Liver (tissue), 9 donors: ENCODE measurements around the gene PPP2R2C. TPM values are rescaled to one million over a fixed set of nuclear protein-coding genes. Genes with fewer than 3 reads are reported as not detected.

ENCODE experiments used
- DNase-seq: peaks from one replicate; pipeline ENCODE4 v3.0.0-alpha.2; 2017; ENCODE audit warnings: low spot score
- H3K27ac ChIP-seq, 2 donors: one replicate each; pipeline ENCODE4 v1.7.0; 2013; ENCODE audit warnings: inconsistent platforms in 2 of 2, low read length in 2 of 2, control low read depth in 1 of 2, low read depth in 1 of 2, mild to moderate bottlenecking in 1 of 2
- H3K27me3 ChIP-seq, 4 donors: one replicate each; pipeline versions ENCODE4 v1.6.1 to v1.7.0; 2013; ENCODE audit warnings: low read length in 3 of 4, inconsistent platforms in 1 of 4, mild to moderate bottlenecking in 1 of 4, moderate library complexity in 1 of 4; ENCODE audit not compliant: control insufficient read depth in 4 of 4, insufficient read depth in 4 of 4
- H3K36me3 ChIP-seq, 4 donors: one replicate each; pipeline versions ENCODE4 v1.6.1 to v1.7.0; 2013; ENCODE audit warnings: low read length in 3 of 4, mild to moderate bottlenecking in 3 of 4, low read depth in 1 of 4, moderate library complexity in 1 of 4; ENCODE audit not compliant: control insufficient read depth in 4 of 4, insufficient read depth in 3 of 4
- H3K4me1 ChIP-seq, 4 donors: one replicate each; pipeline versions ENCODE4 v1.6.1 to v1.7.0; 2013; ENCODE audit warnings: low read length in 3 of 4, mild to moderate bottlenecking in 3 of 4, moderate library complexity in 1 of 4; ENCODE audit not compliant: control insufficient read depth in 4 of 4, insufficient read depth in 4 of 4
- H3K4me3 ChIP-seq, 3 donors: one replicate each; pipeline versions ENCODE4 v1.6.1 to v1.7.0; 2013; ENCODE audit warnings: low read length in 3 of 3, control low read depth in 1 of 3, low read depth in 1 of 3, mild to moderate bottlenecking in 1 of 3
- H3K9ac ChIP-seq, 2 donors: one replicate each; pipeline ENCODE4 v1.7.0; 2013; ENCODE audit warnings: low read length in 2 of 2, mild to moderate bottlenecking in 2 of 2, moderate library complexity in 2 of 2, control low read depth in 1 of 2, low read depth in 1 of 2
- H3K9me3 ChIP-seq, 4 donors: one replicate each; pipeline versions ENCODE4 v1.6.1 to v1.7.0; 2013; ENCODE audit warnings: low read length in 3 of 4; ENCODE audit not compliant: control insufficient read depth in 4 of 4
- EGR1 ChIP-seq, 2 donors: IDR thresholded peaks; 2 replicates each; pipeline ENCODE4 v1.6.1; 2016 to 2018; ENCODE audit warnings: antibody characterized with exemption in 2 of 2, low read depth in 2 of 2
- FOXA1 ChIP-seq: IDR thresholded peaks from 2 replicates; pipeline ENCODE4 v1.6.1; 2016; ENCODE audit warnings: antibody characterized with exemption
- GABPA ChIP-seq, 2 donors: IDR thresholded peaks in 1 of 2; conservative IDR thresholded peaks in 1 of 2; 2 replicates each; pipeline ENCODE4 v1.6.1; 2016; ENCODE audit warnings: antibody characterized with exemption in 2 of 2, mild to moderate bottlenecking in 1 of 2, moderate library complexity in 1 of 2
- HNF4A ChIP-seq, 2 donors: conservative IDR thresholded peaks; 2 replicates each; pipeline ENCODE4 v1.6.1; 2016; ENCODE audit warnings: antibody characterized with exemption in 2 of 2, mild to moderate bottlenecking in 2 of 2
- HNF4G ChIP-seq: IDR thresholded peaks from 2 replicates; pipeline ENCODE4 v1.6.1; 2016; ENCODE audit warnings: antibody characterized with exemption
- JUND ChIP-seq, 2 donors: IDR thresholded peaks; 2 replicates each; pipeline ENCODE4 v1.6.1; 2016; ENCODE audit warnings: antibody characterized with exemption in 2 of 2
- NR2F2 ChIP-seq: IDR thresholded peaks from 2 replicates; pipeline ENCODE4 v1.6.1; 2016; ENCODE audit warnings: antibody characterized with exemption
- RAD21 ChIP-seq, 2 donors: IDR thresholded peaks; 2 replicates each; pipeline ENCODE4 v1.6.1; 2016; ENCODE audit warnings: antibody characterized with exemption in 2 of 2, mild to moderate bottlenecking in 2 of 2
- RXRA ChIP-seq, 2 donors: IDR thresholded peaks; 2 replicates each; pipeline ENCODE4 v1.6.1; 2017 to 2018; ENCODE audit warnings: antibody characterized with exemption in 2 of 2, mild to moderate bottlenecking in 1 of 2
- SP1 ChIP-seq: IDR thresholded peaks from 2 replicates; pipeline ENCODE4 v1.6.1; 2018; ENCODE audit warnings: antibody characterized with exemption, mild to moderate bottlenecking
- TAF1 ChIP-seq: conservative IDR thresholded peaks from 2 replicates; pipeline ENCODE4 v1.6.1; 2016; ENCODE audit warnings: antibody characterized with exemption, mild to moderate bottlenecking
- WGBS: extraction: QIAGEN DNeasy Blood & Tissue Kit; methylation state at CpG from one replicate; pipeline ENCODE4 v1.1.7; 2013; 5-methylcytosine and 5-hydroxymethylcytosine counted together
- polyA plus RNA-seq, 2 donors: library from polyadenylated mRNA; stranded (reverse) in 1 of 2; unstranded in 1 of 2; fragments of 200-250 nt in 1 of 2; fragments of >200 nt in 1 of 2; fragmentation: Nextera tagmentation in 1 of 2; extraction: Ambion mirVana in 1 of 2; gene quantifications; one replicate each; pipeline versions ENCODE4 v1.2.1 to v1.2.3, GENCODE V29; 2013 to 2015
- total RNA-seq, 2 donors: library from RNA; depleted of rRNA; stranded (reverse); fragments of >200 nt; gene quantifications; one replicate each; pipeline ENCODE4 v1.2.3, GENCODE V29; 2014
- TF ChIP-seq, protein P1 (sequence below): IDR thresholded peaks from 2 replicates; pipeline ENCODE4 v1.6.1; 2016; ENCODE audit warnings: antibody characterized with exemption, mild to moderate bottlenecking
- TF ChIP-seq, protein P2 (sequence below): IDR thresholded peaks from 2 replicates; pipeline ENCODE4 v1.6.1; 2016; ENCODE audit warnings: antibody characterized with exemption
- TF ChIP-seq, protein P3 (sequence below): fragments of 150-350 bp; IDR thresholded peaks from 2 replicates; pipeline ENCODE4 v1.5.1; 2017; ENCODE audit warnings: improper control_type of control experiment, low read depth, low read length; ENCODE audit not compliant: missing input control
- TF ChIP-seq, protein P4 (sequence below): IDR thresholded peaks from 2 replicates; pipeline ENCODE4 v1.6.1; 2016; ENCODE audit warnings: antibody characterized with exemption
- donor health status: healthy.
- donor health status: healthy.
- donor health status: healthy.
- donor health status: healthy.
- donor health status: healthy.

PPP2R2C gene
- total and polyA plus RNA-seq, 4 donors = under 0.01 to 0.01 TPM; not detected in 2

DNA sequence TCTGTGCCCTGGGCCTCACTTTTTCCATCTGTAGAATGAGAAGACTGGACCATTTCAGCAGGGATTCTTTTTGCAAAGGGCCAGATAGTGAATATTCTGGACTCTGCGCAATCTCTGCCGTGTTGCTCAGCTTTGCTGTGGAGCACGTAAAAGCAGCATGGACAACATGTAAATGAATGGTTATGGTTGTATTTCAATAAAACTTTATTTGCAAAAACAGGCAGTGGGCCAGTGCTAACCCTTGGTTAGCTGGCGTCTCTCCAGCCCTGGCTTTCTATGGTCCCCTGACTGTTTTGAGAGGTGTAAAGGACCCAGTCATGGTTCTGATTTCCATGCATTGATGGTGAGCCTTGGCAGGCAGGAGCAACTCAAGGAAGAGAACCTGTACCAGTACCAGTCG is 184.1 kb downstream of the PPP2R2C start (continued):
- TF ChIP-seq EGR1 (IDR thresholded peaks at IDR 0.05; ENCODE audit: low read depth in 2 of 2) (no peak), RAD21 (IDR thresholded peaks at IDR 0.05) (no peak), FOXA1 (no peak), SP1 (no peak), RXRA (IDR thresholded peaks at IDR 0.05) (no peak)

DNA sequence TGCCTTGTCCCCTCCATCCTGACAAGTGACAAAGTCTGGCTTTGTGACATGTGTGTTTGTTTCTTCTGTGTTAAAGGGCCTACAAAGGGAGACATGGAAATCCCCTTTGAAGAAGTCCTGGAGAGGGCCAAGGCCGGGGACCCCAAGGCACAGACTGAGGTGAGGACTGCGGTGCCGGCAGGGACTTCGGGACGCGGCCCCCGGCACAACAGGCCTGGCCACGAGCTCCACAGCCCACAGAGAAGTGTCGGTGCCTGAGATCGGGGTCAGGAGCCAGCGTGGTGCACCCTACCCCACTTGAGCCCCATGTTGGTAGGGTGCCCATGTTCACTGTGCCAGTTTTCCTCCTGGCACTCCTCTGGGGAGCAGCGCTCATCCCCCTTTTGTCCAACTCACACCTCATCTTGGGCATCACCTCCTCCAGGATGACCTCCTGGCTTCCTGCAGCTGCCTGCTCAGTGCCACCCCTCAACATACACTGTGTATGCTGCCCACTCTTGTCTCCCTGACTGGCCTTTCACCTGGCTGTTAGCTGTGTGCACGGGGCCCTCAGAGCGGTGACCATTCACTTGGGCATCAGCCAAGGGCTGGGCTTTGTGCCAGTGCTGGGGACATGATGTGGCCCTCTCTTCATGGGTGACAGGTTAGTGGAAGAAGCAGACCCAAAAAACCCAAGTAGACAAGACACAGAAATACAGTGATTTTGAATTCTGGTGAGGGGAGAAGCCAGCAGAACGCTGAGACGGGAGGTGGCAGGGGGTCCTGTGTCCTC is 185.2 kb downstream of the PPP2R2C start:
- Histone ChIP-seq H3K36me3 (peaks cover 0 to 29% (median 3%) of the 10 kb centered on the region in 4 donors), H3K4me1 (no peaks in the 10 kb centered on the region), H3K27ac (no peak overlapping the region), H3K9ac (no peak overlapping the region), H3K27me3 (no peaks in the 10 kb centered on the region), H3K9me3 (no peaks in the 10 kb centered on the region), H3K4me3 (no peak overlapping the region)
- DNase-seq = no peak
- TF ChIP-seq HNF4G (no peak), TAF1 (no peak), RXRA (IDR thresholded peaks at IDR 0.05) (no peak), EGR1 (IDR thresholded peaks at IDR 0.05; ENCODE audit: low read depth in 2 of 2) (no peak), FOXA1 (no peak), HNF4A (conservative IDR thresholded peaks at IDR 0.05) (no peak), JUND (IDR thresholded peaks at IDR 0.05) (no peak), SP1 (no peak), NR2F2 (no peak), RAD21 (IDR thresholded peaks at IDR 0.05) (no peak), GABPA (IDR thresholded peaks at IDR 0.05 in 1 of 2, conservative IDR thresholded peaks at IDR 0.05 in 1 of 2) (no peak)
- TF ChIP-seq, protein P1, sequence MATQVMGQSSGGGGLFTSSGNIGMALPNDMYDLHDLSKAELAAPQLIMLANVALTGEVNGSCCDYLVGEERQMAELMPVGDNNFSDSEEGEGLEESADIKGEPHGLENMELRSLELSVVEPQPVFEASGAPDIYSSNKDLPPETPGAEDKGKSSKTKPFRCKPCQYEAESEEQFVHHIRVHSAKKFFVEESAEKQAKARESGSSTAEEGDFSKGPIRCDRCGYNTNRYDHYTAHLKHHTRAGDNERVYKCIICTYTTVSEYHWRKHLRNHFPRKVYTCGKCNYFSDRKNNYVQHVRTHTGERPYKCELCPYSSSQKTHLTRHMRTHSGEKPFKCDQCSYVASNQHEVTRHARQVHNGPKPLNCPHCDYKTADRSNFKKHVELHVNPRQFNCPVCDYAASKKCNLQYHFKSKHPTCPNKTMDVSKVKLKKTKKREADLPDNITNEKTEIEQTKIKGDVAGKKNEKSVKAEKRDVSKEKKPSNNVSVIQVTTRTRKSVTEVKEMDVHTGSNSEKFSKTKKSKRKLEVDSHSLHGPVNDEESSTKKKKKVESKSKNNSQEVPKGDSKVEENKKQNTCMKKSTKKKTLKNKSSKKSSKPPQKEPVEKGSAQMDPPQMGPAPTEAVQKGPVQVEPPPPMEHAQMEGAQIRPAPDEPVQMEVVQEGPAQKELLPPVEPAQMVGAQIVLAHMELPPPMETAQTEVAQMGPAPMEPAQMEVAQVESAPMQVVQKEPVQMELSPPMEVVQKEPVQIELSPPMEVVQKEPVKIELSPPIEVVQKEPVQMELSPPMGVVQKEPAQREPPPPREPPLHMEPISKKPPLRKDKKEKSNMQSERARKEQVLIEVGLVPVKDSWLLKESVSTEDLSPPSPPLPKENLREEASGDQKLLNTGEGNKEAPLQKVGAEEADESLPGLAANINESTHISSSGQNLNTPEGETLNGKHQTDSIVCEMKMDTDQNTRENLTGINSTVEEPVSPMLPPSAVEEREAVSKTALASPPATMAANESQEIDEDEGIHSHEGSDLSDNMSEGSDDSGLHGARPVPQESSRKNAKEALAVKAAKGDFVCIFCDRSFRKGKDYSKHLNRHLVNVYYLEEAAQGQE = no peak
- TF ChIP-seq, protein P2, sequence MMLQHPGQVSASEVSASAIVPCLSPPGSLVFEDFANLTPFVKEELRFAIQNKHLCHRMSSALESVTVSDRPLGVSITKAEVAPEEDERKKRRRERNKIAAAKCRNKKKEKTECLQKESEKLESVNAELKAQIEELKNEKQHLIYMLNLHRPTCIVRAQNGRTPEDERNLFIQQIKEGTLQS = no peak
- TF ChIP-seq, protein P3, sequence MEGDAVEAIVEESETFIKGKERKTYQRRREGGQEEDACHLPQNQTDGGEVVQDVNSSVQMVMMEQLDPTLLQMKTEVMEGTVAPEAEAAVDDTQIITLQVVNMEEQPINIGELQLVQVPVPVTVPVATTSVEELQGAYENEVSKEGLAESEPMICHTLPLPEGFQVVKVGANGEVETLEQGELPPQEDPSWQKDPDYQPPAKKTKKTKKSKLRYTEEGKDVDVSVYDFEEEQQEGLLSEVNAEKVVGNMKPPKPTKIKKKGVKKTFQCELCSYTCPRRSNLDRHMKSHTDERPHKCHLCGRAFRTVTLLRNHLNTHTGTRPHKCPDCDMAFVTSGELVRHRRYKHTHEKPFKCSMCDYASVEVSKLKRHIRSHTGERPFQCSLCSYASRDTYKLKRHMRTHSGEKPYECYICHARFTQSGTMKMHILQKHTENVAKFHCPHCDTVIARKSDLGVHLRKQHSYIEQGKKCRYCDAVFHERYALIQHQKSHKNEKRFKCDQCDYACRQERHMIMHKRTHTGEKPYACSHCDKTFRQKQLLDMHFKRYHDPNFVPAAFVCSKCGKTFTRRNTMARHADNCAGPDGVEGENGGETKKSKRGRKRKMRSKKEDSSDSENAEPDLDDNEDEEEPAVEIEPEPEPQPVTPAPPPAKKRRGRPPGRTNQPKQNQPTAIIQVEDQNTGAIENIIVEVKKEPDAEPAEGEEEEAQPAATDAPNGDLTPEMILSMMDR = no peak
- TF ChIP-seq, protein P4, sequence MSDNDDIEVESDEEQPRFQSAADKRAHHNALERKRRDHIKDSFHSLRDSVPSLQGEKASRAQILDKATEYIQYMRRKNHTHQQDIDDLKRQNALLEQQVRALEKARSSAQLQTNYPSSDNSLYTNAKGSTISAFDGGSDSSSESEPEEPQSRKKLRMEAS = no peak
- 96% methylated on average over 16 of the region's 16 CpGs for WGBS
